HG03103 (cell line): ENCODE results near the gene CACNA1C.

Experiments used
- ATAC-seq: cut with Tn5 transposase; IDR thresholded peaks from one replicate; pipeline ENCODE4 v1.9.1; 2021; ENCODE audit warnings: low read depth; ENCODE audit not compliant: unreplicated experiment

The CACNA1C gene

GRCh38 chr12:2622460-2622859 lies 569.7 kb downstream of the CACNA1C start:
- ATAC-seq = no peak

GRCh38 chr12:2623472-2623871 lies 570.7 kb downstream of the CACNA1C start:
- no peak for ATAC-seq

GRCh38 chr12:2624543-2625288 lies 571.9 kb downstream of the CACNA1C start:
- no peak for ATAC-seq

GRCh38 chr12:2625289-2625612 lies 572.5 kb downstream of the CACNA1C start:
- no peak for ATAC-seq

GRCh38 chr12:2627076-2627834 lies 574.5 kb downstream of the CACNA1C start:
- ATAC-seq = no peak

- no peak for ATAC-seq
Observed at GRCh38 chr12:2627835-2628191, 575.0 kb downstream of the CACNA1C start.

- ATAC-seq = no peak
Observed at GRCh38 chr12:2628401-2628800, 575.6 kb downstream of the CACNA1C start.

- no peak for ATAC-seq
Observed at GRCh38 chr12:2629051-2629450, 576.3 kb downstream of the CACNA1C start.

GRCh38 chr12:2631653-2632350 lies 579.0 kb downstream of the CACNA1C start:
- no peak for ATAC-seq

GRCh38 chr12:2633176-2633824 lies 580.5 kb downstream of the CACNA1C start:
- no peak for ATAC-seq

- ATAC-seq = no peak
Observed at GRCh38 chr12:2633825-2634200, 581.0 kb downstream of the CACNA1C start.

- ATAC-seq = no peak
Observed at GRCh38 chr12:2634471-2634870, 581.7 kb downstream of the CACNA1C start.

GRCh38 chr12:2636741-2637340 lies 584.1 kb downstream of the CACNA1C start:
- ATAC-seq = no peak

GRCh38 chr12:2637371-2637770 lies 584.6 kb downstream of the CACNA1C start:
- ATAC-seq = no peak

GRCh38 chr12:2638273-2639019 lies 585.7 kb downstream of the CACNA1C start:
- ATAC-seq = no peak

- ATAC-seq = no peak
Observed at GRCh38 chr12:2639020-2639298, 586.2 kb downstream of the CACNA1C start.

GRCh38 chr12:2640281-2640680 lies 587.5 kb downstream of the CACNA1C start:
- ATAC-seq = no peak

- no peak for ATAC-seq
Observed at GRCh38 chr12:2640709-2641108, 587.9 kb downstream of the CACNA1C start.

- ATAC-seq = no peak
Observed at GRCh38 chr12:2641207-2641606, 588.4 kb downstream of the CACNA1C start.

- ATAC-seq = no peak
Observed at GRCh38 chr12:2641761-2642160, 589.0 kb downstream of the CACNA1C start.
